HG03378 (cell line): ENCODE data around the gene SUSD6.

ENCODE experiments used
- ATAC-seq: cut with Tn5 transposase; IDR thresholded peaks from one replicate; pipeline ENCODE4 v1.9.1; 2021; ENCODE audit warnings: mild to moderate bottlenecking, moderate library complexity; ENCODE audit not compliant: unreplicated experiment

SUSD6 gene

DNA sequence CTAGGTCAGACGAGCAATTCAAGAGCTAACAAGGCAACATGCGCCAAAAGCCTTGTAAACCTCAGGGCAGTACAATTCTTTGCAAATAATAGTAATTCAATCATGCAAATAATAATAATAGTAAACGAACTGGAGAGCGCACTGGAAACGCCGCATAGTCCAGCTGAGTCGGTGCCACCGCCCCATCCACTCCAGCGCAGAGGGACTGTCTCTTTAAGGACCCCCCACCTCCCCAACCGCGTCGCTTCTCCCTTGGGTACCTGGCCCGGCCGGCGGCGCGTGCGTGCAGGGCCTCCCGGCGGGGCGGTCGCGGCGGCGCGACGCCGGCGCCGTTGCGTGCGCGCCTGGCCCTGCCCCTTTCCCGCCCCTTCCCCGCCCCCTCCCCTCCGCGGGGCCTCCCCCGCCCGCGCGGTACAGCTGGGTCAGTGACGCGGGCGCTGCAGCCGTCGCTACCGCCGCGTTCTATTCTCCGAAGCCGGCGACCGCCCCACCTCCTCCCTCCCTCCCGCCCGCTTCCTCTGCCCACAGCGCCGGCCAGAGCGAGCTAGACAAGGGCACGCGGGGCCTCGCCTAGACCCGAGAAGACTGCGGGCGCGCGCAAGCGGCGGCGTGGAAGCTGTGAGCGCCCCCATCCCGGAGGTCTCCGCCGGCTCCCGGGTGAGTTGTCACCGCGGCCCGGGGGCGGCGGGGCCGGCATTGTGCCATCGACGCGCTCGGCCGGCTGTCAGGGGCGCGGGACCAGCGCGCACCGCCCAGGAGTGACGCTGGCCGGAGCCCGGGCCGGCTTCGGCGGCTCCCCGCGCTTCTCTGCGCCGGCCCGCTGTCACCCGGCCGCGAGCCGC lies at the start of gene SUSD6:
Gene SUSD6, plus strand, starts transcription at position 425 of the 842 bp plus-strand sequence. CDS start 46,997 bp downstream, outside the sequence.
- ATAC-seq = no peak

- ATAC-seq = no peak
Observed at GRCh38 chr14:69561893-69562292, 49.5 kb upstream of the SUSD6 start.

DNA sequence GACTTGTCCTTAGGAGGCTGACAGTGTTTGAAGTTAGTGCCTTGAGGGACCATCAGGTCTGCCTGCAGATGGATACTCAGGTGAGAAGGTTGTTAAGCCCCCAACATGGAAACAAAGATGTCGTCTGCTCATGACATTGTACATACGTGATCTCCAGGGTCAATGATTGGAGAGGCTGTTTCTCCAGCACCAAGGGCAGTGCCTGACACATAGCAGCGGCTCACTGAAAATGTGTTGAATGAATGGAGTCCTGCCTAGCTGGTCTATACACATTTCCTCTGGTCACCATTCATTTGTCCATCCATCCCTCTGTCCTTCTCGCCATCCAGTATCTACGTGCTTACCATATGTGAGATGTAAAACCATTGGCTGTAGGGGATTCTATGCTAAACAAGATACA lies 43.8 kb upstream of the SUSD6 start:
- no peak for ATAC-seq

- ATAC-seq = no peak
Observed at GRCh38 chr14:69569859-69570258, 41.5 kb upstream of the SUSD6 start.

DNA sequence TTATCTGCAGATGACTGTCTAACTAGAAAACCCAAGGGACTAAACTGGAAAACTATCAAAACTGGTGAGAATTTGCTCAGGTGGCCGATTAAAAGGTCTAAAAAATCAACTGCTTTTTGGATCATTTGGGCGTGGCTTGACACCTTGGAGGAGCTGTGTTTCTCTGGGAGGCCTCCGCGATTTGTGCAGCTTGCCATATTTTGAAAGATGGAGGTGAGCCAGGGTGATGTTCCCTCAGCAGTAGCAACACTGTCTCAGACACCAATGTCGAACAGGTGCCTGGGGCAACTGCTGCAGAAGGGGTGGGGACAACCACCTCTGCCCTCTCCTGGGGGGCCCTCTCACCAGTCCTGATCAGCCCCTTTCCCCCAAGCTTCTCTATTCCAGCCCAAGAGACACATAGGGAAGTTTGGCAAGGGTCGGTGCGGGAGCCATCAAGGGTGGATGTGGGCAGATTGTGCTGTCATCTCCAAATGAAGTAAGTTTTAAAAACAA lies 40.5 kb upstream of the SUSD6 start:
- ATAC-seq = no peak

- no peak for ATAC-seq
Observed at GRCh38 chr14:69571449-69572029, 39.9 kb upstream of the SUSD6 start.

GRCh38 chr14:69572030-69572840 lies 39.2 kb upstream of the SUSD6 start:
- ATAC-seq = no peak

DNA sequence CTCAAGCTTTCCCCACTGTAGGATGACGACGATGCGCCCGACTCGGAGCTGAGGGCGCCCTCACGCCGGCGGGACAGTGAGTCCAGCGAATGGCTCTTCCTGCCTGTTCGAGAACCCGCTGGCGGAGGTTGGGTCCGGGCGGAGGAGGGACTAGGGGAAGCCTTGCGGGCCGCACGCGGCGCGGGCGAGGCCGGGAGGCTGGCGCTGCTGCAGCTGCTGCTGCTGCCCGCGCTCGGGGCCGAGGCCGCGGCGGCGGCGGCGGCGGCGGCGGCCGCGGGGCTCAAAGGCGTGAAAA lies 38.6 kb upstream of the SUSD6 start:
- ATAC-seq = no peak

DNA sequence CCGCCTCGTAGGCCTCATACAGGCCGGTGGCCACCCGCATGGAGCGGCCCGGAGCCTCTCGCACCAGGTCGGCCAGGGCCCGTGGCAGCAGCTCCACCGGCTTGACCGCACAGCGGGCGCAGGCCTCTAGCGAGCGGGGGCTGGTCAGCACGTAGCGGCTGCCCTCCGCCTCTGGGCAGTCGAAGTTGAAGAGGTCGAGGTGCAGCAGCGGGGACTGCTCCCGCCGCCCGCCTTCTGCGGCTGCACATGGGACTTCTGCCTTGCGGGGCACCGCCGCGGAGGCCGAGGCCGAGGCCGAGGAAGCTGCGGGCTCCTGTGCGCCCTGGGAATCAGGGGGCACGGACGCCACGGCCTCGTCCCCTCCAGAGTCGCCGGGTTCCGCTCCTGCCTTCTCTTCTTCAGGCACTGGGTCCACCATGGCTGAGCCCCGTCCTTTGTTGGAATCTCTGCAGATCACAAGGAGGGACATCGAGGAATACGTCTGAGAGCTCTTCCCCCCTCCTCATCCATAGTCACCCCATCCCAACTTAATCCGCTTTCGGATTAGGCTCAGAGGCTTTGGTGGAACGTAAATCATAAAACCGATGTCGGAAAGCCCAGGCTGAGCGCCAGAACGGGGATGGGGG lies 38.1 kb upstream of the SUSD6 start:
- no peak for ATAC-seq

DNA sequence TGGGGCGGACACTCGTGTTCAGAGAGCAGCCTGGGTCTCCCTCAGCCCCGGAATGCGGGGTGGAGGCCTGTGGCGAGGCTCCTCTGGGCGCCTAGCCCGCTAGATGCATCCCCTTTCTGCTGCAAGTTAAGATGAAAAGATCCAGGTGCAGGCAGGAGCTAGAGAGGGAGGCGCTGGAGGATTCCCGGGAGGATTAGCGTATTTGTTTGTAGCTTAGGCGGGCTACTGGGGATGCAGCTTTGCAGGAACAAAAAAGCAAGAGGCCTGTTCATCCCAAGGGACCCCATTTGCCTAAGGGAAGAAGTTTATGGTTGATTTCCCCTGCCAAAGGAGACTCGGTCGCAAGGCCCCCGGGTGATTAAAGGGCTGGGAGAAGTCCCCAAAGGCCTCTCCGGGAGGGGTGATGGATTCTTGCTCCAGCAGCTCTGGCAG lies 37.5 kb upstream of the SUSD6 start:
- no peak for ATAC-seq

DNA sequence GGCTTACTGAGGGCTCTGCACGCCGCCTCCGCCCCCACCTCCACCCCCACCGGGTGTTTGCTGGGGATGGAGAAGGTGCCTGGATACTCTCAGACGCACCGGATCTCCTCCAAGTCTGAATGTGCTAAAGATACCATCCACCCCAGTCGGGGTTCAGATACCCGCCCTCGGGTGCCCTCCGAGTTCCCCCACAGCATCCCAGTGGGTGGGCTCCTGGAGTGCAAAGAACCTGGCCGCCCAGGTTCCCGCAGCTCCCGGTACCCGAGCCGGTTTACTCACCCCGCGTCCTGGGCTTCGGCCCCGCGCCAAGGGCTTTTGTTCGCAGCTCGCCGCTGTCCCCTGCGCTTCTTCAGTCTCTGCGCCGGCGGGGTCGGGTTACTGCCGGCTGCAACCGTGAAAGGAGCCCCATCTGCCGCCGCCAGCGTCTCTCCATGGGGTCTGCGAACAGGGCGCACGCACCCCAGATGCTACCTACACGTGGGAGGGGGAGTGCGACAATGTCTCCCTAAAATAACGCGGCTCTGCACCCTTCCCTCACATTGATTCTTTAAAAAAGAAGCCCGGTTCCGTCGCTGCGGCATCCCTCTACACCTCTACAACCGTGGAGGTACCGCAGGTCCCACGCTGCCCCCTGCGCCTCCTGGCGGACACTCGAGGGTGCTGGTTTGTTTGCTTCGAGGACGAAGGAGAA lies 37.0 kb upstream of the SUSD6 start, which contains the start of gene CCDC177:
Gene CCDC177, minus strand, starts transcription at position 609 of the 691 bp plus-strand sequence. CDS start 1,249 bp downstream, outside the sequence.
- ATAC-seq = no peak

DNA sequence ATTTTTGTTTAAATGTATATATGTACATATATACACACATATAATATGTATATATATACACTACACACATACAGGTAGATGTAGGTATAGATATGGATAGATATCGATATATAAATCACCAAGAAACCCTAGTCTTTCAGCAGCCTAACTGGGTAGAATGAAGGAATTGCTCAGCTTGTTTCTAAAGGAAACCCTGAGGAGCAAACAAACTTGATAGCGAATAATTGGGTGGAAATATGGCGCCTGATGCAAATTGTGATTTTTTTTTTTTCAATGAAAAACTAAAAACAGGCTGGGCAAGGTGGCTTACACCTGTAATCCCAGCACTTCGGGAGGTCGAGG lies 36.5 kb upstream of the SUSD6 start:
- no peak for ATAC-seq

DNA sequence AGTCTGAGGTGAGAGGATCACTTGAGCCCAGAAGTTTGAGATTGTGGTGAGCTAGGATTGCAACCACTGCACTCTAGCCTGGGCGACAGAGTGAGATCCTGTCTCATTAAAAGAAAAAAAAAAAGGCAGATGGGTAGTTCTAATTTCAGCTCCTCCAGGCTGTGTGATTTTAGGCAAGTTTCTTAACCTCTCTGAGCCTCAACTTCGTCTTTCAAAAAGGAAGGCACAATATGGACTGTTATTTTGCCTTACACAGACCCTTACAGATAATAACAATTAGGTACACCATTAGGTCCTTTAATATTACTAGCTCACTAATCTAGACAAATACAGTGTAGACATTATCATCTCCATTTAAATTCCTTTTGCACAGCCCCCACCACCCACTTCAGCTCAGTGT lies 31.9 kb upstream of the SUSD6 start:
- ATAC-seq = no peak

DNA sequence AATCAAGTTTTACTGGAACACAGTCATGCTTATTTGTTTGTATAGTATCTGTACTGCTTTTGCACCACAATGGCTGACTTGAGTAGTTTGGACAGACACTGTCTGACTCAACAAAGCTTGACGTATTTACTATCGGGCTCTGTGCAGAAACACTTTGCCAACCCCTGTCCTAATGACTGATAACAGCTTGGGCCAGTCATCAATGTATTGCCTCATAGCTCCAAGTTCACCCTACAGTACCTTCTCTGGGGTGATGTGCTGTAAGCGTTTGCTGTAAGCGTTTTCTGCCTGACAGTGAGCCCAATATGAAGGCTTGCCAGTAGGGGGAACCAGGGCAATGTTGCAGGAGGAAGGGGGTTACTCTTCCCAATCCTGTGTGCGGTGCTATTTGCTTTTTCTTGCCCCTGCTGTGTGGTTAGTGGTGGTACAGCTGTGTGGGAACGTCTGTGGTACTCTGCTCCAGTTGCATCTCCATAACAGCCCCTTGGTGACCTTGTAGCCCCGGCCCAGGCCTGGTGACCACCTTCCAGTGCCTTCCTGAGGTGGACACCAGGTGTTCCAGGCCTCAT lies 31.3 kb upstream of the SUSD6 start:
- no peak for ATAC-seq

DNA sequence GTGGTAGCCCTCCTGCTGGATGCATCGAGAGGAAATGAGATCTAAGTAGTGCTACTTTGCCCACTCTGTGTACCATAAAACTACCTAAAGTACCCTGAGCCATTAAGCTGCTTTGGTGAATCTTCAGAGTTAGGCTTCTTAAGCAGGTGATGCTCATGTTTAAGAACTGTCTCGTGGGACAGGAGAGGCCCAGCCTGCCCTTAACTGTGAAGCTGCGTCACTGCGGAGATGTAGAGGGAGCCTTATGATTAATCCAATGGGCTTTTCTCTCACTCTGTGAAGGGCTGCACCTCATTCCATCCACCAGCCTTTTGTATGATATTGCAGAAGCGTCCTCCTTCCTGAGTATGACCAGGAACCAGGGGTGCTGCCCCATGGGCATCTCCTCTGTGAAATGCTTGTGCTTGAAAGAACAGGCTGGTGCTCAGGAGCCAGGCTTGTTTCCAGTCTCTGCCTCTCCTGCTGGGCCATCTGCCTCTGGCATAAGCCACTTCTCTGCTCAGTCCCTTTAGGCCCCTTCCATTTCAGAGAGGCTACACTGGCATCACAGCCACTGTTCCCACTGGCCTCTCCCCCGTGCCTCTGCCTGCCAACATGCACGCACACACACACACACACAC lies 30.0 kb upstream of the SUSD6 start:
- no peak for ATAC-seq

- ATAC-seq = no peak
Observed at GRCh38 chr14:69582212-69582611, 29.2 kb upstream of the SUSD6 start.

DNA sequence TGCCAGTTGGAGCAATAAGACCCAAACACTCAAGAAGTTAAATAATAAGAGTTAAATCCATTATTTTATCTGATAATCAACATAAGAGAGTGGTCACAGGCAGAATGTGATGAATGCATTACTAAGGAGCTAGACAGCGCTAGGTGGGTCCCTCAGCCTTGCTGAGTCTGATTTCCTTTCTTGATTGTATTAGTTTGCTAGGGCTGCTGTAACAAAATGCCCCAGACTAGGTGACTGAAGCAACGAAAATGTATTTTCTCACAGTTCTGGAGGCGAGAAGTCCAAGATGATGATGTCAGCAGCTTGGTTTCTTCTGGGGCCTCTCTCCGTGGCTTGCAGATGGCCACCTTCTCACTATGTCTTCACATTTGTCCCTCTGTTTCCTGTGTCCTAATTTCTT lies 28.6 kb upstream of the SUSD6 start:
- no peak for ATAC-seq

DNA sequence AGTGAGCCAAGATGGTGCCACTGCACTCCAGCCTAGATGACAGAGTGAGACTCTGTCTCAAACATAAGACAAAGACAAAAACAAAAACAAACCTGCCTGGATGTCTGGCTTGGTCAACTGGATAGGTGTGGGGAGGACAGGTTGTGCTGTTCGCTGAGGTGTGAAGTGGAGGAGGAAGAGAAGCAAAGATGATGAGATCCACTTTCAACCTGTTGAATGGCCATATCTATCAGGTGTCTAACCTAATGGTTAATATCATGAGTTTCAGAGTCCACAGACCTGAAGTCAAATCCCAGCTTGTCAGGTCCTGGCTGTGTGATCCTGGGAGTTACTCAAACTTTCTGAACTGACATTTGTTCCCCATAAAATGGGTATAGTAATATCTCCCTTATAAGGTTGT lies 27.0 kb upstream of the SUSD6 start:
- no peak for ATAC-seq

- ATAC-seq = no peak
Observed at GRCh38 chr14:69586404-69586803, 25.0 kb upstream of the SUSD6 start.

- no peak for ATAC-seq
Observed at GRCh38 chr14:69587389-69587788, 24.0 kb upstream of the SUSD6 start.
